ENCODE measurements around the gene CAPRIN1.

Gene CAPRIN1

GRCh38 chr11:34148504-34149165 is 97.1 kb downstream of the CAPRIN1 start:
- ATAC-seq (ENCODE audit: low read depth) (no peak), DNase-seq (ENCODE audit: low spot score) (no peak)
- Histone ChIP-seq H3K27me3 (ENCODE audit: insufficient read depth, poor library complexity, severe bottlenecking) (no peaks in the 10 kb centered on the region), H3K27ac (ENCODE audit: poor library complexity, severe bottlenecking) (no peak overlapping the region), H3K4me3 (ENCODE audit: severe bottlenecking) (no peak overlapping the region), H3K9me3 (ENCODE audit: severe bottlenecking) (no peaks in the 10 kb centered on the region), H3K36me3 (ENCODE audit: low read depth) (peaks cover 66% of the 10 kb centered on the region), H3K4me1 (ENCODE audit: insufficient read depth, poor library complexity, severe bottlenecking) (no peaks in the 10 kb centered on the region)
- TF ChIP-seq CTCF (IDR thresholded peaks at IDR 0.05; ENCODE audit: poor library complexity, severe bottlenecking), result no peak

GRCh38 chr11:34149274-34149673 is 97.7 kb downstream of the CAPRIN1 start:
- Histone ChIP-seq H3K9me3 (ENCODE audit: severe bottlenecking) (no peaks in the 10 kb centered on the region), H3K4me1 (ENCODE audit: insufficient read depth, poor library complexity, severe bottlenecking) (no peaks in the 10 kb centered on the region), H3K27ac (ENCODE audit: poor library complexity, severe bottlenecking) (no peak overlapping the region), H3K4me3 (ENCODE audit: severe bottlenecking) (no peak overlapping the region), H3K36me3 (ENCODE audit: low read depth) (peaks cover 60% of the 10 kb centered on the region), H3K27me3 (ENCODE audit: insufficient read depth, poor library complexity, severe bottlenecking) (no peaks in the 10 kb centered on the region)
- DNase-seq (ENCODE audit: low spot score) (no peak), ATAC-seq (ENCODE audit: low read depth) (no peak)
- TF ChIP-seq CTCF (IDR thresholded peaks at IDR 0.05; ENCODE audit: poor library complexity, severe bottlenecking), result no peak

DNA sequence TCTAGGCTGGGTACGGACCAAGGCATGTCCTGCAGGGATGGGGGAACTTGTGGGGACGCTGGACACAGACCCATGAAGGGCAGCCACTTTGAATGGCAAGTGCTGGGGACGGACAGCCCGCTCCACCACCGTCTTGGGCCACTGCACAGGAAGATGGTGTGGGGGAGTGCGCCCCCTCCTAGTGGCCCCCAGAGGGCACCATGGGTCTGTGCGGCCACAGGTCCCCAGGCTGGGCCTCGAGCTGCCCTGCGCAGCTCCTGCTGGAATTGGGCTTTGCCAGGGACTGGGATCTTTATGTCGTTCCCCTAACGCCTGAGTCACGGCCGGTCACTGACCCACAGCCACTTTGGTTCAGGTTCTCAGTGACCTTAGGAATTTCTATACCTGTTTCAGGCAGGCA is 98.3 kb downstream of the CAPRIN1 start:
- Histone ChIP-seq H3K9me3 (ENCODE audit: severe bottlenecking) (no peaks in the 10 kb centered on the region), H3K27ac (ENCODE audit: poor library complexity, severe bottlenecking) (no peak overlapping the region), H3K4me3 (ENCODE audit: severe bottlenecking) (no peak overlapping the region), H3K4me1 (ENCODE audit: insufficient read depth, poor library complexity, severe bottlenecking) (no peaks in the 10 kb centered on the region), H3K27me3 (ENCODE audit: insufficient read depth, poor library complexity, severe bottlenecking) (no peaks in the 10 kb centered on the region), H3K36me3 (ENCODE audit: low read depth) (peaks cover 54% of the 10 kb centered on the region)
- peak; percentile 33 for TF ChIP-seq CTCF (IDR thresholded peaks at IDR 0.05; ENCODE audit: poor library complexity, severe bottlenecking)
- DNase-seq (ENCODE audit: low spot score) (no peak), ATAC-seq (ENCODE audit: low read depth) (peak; percentile 47; the same call in 2 of the 3 replicates)

DNA sequence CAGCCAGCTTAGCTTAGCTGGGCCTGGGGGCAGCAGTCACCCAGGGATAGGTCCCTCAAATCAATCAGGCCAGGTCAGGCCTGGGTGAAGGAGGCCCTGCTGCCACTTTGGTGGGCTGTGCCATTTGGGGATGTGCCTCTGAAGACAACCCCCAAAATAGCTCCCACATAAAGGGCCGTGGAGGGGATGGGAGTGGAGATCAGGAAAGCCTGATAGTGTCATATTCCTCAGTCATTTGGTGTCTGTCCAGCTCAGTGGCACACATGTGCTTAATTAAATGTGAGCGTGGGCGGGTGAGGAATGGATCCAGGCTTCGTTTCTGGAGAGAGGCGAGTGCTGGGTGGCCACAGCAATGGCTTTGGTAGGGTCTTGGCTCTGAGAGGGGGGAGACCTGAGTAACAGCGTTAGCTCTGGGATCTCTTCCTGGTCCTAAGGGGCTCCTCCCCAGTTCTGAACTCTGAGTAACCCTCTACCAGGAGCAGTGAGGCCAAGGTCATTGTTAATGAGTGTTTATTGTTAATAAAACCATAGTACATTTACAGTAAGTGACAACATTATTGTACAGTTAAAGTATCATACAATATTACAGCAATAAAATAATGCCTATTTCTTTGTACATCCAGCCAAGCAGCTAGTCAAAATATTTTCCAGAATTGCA is 99.1 kb downstream of the CAPRIN1 start:
- no peak overlapping the region for H3K27ac ChIP-seq (ENCODE audit: poor library complexity, severe bottlenecking)
- no peak for ATAC-seq (ENCODE audit: low read depth)
- no peaks in the 10 kb centered on the region for H3K9me3 ChIP-seq (ENCODE audit: severe bottlenecking)
- H3K4me1 ChIP-seq (ENCODE audit: insufficient read depth, poor library complexity, severe bottlenecking), result no peaks in the 10 kb centered on the region
- DNase-seq (ENCODE audit: low spot score), result no peak
- peaks cover 46% of the 10 kb centered on the region for H3K36me3 ChIP-seq (ENCODE audit: low read depth)
- H3K4me3 ChIP-seq (ENCODE audit: severe bottlenecking), result no peak overlapping the region
- H3K27me3 ChIP-seq (ENCODE audit: insufficient read depth, poor library complexity, severe bottlenecking), result no peaks in the 10 kb centered on the region
- no peak for TF ChIP-seq CTCF (IDR thresholded peaks at IDR 0.05; ENCODE audit: poor library complexity, severe bottlenecking)

All from RWPE2 (cell line).